ENCODE results near the gene USP24. TPM values are rescaled to one million over a fixed set of nuclear protein-coding genes. Genes with fewer than 3 reads are reported as not detected.
"Not testable (repeated sequence)": the region's sequence is repeated elsewhere in the genome, so short reads cannot be mapped to it uniquely, and the experiment has no call there.

The USP24 gene
- polyA plus RNA-seq, 1 donor from 2014 or later, result 29.5 TPM

- H3K27me3 ChIP-seq (ENCODE audit: insufficient read depth, low read depth, low read length), result no peaks in the 10 kb centered on the region
- H2AFZ ChIP-seq (ENCODE audit: low read depth, low read length), result no peak overlapping the region
- no peaks in the 10 kb centered on the region for H3K9me3 ChIP-seq (ENCODE audit: low read length)
- TF ChIP-seq TAF1 (IDR thresholded peaks at IDR 0.05; ENCODE audit: low read depth) (no peak), CTCF (IDR thresholded peaks at IDR 0.05; ENCODE audit: poor library complexity, severe bottlenecking) (no peak), SMC3 (conservative IDR thresholded peaks at IDR 0.05; ENCODE audit: poor library complexity) (no peak), POLR2AphosphoS5 (IDR thresholded peaks at IDR 0.05) (no peak), RAD21 (conservative IDR thresholded peaks at IDR 0.05) (no peak), EP300 (conservative IDR thresholded peaks at IDR 0.05; ENCODE audit: poor library complexity, severe bottlenecking) (no peak), MXI1 (conservative IDR thresholded peaks at IDR 0.05; ENCODE audit: poor library complexity, severe bottlenecking) (no peak), EZH2 (IDR thresholded peaks at IDR 0.05; ENCODE audit: borderline replicate concordance, insufficient read depth, low read length, poor library complexity, severe bottlenecking) (no peak)
- TF ChIP-seq, protein P1, sequence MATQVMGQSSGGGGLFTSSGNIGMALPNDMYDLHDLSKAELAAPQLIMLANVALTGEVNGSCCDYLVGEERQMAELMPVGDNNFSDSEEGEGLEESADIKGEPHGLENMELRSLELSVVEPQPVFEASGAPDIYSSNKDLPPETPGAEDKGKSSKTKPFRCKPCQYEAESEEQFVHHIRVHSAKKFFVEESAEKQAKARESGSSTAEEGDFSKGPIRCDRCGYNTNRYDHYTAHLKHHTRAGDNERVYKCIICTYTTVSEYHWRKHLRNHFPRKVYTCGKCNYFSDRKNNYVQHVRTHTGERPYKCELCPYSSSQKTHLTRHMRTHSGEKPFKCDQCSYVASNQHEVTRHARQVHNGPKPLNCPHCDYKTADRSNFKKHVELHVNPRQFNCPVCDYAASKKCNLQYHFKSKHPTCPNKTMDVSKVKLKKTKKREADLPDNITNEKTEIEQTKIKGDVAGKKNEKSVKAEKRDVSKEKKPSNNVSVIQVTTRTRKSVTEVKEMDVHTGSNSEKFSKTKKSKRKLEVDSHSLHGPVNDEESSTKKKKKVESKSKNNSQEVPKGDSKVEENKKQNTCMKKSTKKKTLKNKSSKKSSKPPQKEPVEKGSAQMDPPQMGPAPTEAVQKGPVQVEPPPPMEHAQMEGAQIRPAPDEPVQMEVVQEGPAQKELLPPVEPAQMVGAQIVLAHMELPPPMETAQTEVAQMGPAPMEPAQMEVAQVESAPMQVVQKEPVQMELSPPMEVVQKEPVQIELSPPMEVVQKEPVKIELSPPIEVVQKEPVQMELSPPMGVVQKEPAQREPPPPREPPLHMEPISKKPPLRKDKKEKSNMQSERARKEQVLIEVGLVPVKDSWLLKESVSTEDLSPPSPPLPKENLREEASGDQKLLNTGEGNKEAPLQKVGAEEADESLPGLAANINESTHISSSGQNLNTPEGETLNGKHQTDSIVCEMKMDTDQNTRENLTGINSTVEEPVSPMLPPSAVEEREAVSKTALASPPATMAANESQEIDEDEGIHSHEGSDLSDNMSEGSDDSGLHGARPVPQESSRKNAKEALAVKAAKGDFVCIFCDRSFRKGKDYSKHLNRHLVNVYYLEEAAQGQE (IDR thresholded peaks at IDR 0.05; ENCODE audit: borderline replicate concordance), result no peak
- H4K20me1 ChIP-seq (ENCODE audit: insufficient read depth), result no peaks in the 10 kb centered on the region
- no peak overlapping the region for H3K27ac ChIP-seq (ENCODE audit: low read length)
- H3F3A ChIP-seq (ENCODE audit: insufficient read depth, low read length, poor library complexity, severe bottlenecking), result no peaks in the 10 kb centered on the region
- H3K36me3 ChIP-seq (ENCODE audit: insufficient read depth, low read length), result no peaks in the 10 kb centered on the region
- no peak overlapping the region for H3K4me3 ChIP-seq (ENCODE audit: low read length)
- H3K9me2 ChIP-seq (ENCODE audit: insufficient read depth, low read length), result no peaks in the 10 kb centered on the region
- no peak overlapping the region for H3K4me2 ChIP-seq (ENCODE audit: low read length)
- H3K79me2 ChIP-seq (replicated peaks; ENCODE audit: insufficient read depth, low read length), result peaks cover 7% of the 10 kb centered on the region
- H3K9ac ChIP-seq (ENCODE audit: low read length), result no peak overlapping the region
Measured at GRCh38 chr1:55194851-55195250, 20.3 kb downstream of the USP24 start.

GRCh38 chr1:55192093-55192492, 23.1 kb downstream of the USP24 start:
- H4K20me1 ChIP-seq (ENCODE audit: insufficient read depth), result no peaks in the 10 kb centered on the region
- H3K4me3 ChIP-seq (ENCODE audit: low read length), result no peak overlapping the region
- no peaks in the 10 kb centered on the region for H3K9me3 ChIP-seq (ENCODE audit: low read length)
- no peaks in the 10 kb centered on the region for H3F3A ChIP-seq (ENCODE audit: insufficient read depth, low read length, poor library complexity, severe bottlenecking)
- H3K27ac ChIP-seq (ENCODE audit: low read length), result no peak overlapping the region
- H3K27me3 ChIP-seq (ENCODE audit: insufficient read depth, low read depth, low read length), result no peaks in the 10 kb centered on the region
- H2AFZ ChIP-seq (ENCODE audit: low read depth, low read length), result no peak overlapping the region
- no peaks in the 10 kb centered on the region for H3K36me3 ChIP-seq (ENCODE audit: insufficient read depth, low read length)
- H3K9me2 ChIP-seq (ENCODE audit: insufficient read depth, low read length), result no peaks in the 10 kb centered on the region
- no peak overlapping the region for H3K4me2 ChIP-seq (ENCODE audit: low read length)
- no peak overlapping the region for H3K9ac ChIP-seq (ENCODE audit: low read length)
- TF ChIP-seq POLR2AphosphoS5 (IDR thresholded peaks at IDR 0.05), result no peak
- peaks cover 16% of the 10 kb centered on the region for H3K79me2 ChIP-seq (replicated peaks; ENCODE audit: insufficient read depth, low read length)

DNA sequence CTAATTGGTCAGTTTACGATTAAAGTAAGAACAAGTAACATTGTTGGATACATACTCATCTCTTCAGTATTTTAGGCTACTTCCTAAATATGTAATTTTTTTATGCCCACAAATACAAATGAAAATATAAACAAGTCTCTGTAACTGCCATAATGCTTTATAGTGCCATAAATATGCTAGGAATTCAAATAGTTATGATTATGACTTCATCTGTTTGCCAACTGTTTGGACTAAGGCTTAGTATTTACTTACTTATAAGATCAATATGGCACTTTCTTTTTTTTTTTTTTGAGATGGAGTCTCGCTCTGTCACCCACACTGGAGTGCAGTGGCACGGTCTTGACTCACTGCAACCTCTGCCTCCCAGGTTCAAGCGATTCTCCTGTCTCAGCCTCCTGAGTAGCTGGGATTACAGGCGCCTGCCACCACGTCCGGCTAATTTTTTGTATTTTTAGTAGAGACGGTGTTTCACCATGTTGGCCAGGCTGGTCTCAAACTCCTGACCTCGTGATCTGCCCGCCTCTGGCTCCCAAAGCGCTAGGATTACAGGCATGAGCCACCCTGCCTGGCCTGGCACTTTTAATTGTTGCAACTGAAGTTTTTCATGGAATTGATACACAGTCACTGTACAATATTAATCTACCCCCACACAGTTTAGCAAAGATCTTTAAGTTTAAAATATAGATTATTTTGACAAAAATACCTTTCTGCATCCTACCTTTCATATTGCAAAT, 23.8 kb downstream of the USP24 start:
- H3K27me3 ChIP-seq (ENCODE audit: insufficient read depth, low read depth, low read length); H2AFZ ChIP-seq (ENCODE audit: low read depth, low read length); H3F3A ChIP-seq (ENCODE audit: insufficient read depth, low read length, poor library complexity, severe bottlenecking); H3K4me2 ChIP-seq (ENCODE audit: low read length); H3K36me3 ChIP-seq (ENCODE audit: insufficient read depth, low read length); H3K27ac ChIP-seq (ENCODE audit: low read length); H3K9me3 ChIP-seq (ENCODE audit: low read length); H4K20me1 ChIP-seq (ENCODE audit: insufficient read depth); H3K9me2 ChIP-seq (ENCODE audit: insufficient read depth, low read length); H3K4me3 ChIP-seq (ENCODE audit: low read length); H3K9ac ChIP-seq (ENCODE audit: low read length): not testable (repeated sequence)
- peaks cover 22% of the 10 kb centered on the region for H3K79me2 ChIP-seq (replicated peaks; ENCODE audit: insufficient read depth, low read length)

All from neural cell (in vitro differentiated cells).